IPS-18c (cell line): ENCODE measurements around the gene IFITM5.
"Not testable (repeated sequence)": the region's sequence is repeated elsewhere in the genome, so short reads cannot be mapped to it uniquely, and the experiment has no call there.

Experiments used
- H3K4me3 ChIP-seq: 2 replicates; pipeline ENCODE4 v1.7.0; 2013; ENCODE audit warnings: low read depth, mild to moderate bottlenecking, low read length, moderate library complexity; ENCODE audit not compliant: insufficient read depth
- H3K9me3 ChIP-seq: one replicate; pipeline ENCODE4 v1.6.1; 2013; ENCODE audit warnings: mild to moderate bottlenecking, low read length, moderate library complexity; ENCODE audit not compliant: control insufficient read depth, insufficient read depth

Gene IFITM5

DNA sequence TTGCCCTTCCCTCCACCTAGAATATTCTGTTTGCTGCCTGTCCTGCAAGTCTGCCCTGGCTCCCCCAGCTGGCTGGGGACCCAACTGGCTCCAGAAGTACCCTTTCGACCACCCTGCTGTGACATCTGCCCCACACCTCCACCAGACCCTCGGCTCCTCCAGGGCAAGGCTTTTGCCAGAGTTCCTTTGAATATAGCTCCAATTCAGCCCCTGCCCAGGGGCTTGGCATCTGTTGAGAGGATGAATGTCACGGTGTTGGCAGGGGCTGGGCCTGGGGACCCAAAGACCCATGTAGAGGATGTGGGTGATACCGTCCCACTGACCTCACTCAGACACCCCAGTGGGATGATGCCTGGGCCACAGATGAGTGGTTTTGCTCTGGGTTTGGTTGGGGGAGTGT is 17.2 kb downstream of the IFITM5 start:
- Histone ChIP-seq H3K9me3 (no peaks in the 10 kb centered on the region), H3K4me3 (no peak overlapping the region)

DNA sequence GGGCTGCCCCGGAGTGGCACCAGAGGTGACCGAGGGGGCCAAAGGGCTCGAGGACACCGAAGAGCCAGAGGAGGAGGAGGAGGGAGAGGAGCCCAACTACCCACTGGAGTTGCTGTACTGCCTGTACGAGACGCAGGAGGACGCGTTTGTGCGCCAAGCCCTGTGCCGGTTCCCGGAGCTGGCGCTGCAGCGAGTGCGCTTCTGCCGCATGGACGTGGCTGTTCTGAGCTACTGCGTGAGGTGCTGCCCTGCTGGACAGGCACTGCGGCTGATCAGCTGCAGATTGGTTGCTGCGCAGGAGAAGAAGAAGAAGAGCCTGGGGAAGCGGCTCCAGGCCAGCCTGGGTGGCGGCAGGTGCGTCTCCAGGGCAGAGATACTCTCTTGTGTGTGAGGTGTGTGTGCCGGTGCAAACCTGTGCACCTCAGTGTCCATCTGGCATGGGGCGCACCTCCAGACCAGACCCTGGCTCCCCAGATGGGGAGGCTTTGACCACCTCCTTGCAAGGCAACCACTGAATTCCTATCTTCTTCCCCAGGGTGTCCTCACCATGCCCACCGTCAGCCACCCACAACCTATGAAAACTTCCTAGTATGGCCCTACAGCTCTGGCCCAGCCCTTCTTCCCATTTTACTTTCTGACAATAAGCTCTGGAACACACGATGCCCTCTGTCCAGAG is 17.7 kb downstream of the IFITM5 start:
- no peaks in the 10 kb centered on the region for H3K9me3 ChIP-seq
- H3K4me3 ChIP-seq, result no peak overlapping the region

DNA sequence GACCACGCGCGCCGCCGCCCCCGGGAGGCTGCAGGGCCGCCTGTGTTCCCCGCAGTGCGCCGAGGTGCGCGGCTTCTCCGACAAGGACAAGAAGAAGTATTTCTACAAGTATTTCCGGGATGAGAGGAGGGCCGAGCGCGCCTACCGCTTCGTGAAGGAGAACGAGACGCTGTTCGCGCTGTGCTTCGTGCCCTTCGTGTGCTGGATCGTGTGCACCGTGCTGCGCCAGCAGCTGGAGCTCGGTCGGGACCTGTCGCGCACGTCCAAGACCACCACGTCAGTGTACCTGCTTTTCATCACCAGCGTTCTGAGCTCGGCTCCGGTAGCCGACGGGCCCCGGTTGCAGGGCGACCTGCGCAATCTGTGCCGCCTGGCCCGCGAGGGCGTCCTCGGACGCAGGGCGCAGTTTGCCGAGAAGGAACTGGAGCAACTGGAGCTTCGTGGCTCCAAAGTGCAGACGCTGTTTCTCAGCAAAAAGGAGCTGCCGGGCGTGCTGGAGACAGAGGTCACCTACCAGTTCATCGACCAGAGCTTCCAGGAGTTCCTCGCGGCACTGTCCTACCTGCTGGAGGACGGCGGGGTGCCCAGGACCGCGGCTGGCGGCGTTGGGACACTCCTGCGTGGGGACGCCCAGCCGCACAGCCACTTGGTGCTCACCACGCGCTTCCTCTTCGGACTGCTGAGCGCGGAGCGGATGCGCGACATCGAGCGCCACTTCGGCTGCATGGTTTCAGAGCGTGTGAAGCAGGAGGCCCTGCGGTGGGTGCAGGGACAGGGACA is 18.4 kb downstream of the IFITM5 start:
- H3K4me3 ChIP-seq, result no peak overlapping the region
- H3K9me3 ChIP-seq, result no peaks in the 10 kb centered on the region

DNA sequence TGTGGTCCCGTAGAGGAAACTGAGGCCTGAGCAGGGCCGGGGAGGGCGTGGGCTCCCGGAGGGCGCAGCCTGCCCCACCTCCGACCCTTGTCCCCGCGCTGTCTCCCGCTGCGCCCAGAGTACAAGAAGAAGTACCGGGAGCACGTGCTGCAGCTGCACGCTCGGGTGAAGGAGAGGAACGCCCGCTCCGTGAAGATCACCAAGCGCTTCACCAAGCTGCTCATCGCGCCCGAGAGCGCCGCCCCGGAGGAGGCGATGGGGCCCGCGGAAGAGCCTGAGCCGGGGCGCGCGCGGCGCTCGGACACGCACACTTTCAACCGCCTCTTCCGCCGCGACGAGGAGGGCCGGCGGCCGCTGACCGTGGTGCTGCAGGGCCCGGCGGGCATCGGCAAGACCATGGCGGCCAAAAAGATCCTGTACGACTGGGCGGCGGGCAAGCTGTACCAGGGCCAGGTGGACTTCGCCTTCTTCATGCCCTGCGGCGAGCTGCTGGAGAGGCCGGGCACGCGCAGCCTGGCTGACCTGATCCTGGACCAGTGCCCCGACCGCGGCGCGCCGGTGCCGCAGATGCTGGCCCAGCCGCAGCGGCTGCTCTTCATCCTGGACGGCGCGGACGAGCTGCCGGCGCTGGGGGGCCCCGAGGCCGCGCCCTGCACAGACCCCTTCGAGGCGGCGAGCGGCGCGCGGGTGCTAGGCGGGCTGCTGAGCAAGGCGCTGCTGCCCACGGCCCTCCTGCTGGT is 19.2 kb downstream of the IFITM5 start:
- H3K9me3 ChIP-seq, result no peaks in the 10 kb centered on the region

DNA sequence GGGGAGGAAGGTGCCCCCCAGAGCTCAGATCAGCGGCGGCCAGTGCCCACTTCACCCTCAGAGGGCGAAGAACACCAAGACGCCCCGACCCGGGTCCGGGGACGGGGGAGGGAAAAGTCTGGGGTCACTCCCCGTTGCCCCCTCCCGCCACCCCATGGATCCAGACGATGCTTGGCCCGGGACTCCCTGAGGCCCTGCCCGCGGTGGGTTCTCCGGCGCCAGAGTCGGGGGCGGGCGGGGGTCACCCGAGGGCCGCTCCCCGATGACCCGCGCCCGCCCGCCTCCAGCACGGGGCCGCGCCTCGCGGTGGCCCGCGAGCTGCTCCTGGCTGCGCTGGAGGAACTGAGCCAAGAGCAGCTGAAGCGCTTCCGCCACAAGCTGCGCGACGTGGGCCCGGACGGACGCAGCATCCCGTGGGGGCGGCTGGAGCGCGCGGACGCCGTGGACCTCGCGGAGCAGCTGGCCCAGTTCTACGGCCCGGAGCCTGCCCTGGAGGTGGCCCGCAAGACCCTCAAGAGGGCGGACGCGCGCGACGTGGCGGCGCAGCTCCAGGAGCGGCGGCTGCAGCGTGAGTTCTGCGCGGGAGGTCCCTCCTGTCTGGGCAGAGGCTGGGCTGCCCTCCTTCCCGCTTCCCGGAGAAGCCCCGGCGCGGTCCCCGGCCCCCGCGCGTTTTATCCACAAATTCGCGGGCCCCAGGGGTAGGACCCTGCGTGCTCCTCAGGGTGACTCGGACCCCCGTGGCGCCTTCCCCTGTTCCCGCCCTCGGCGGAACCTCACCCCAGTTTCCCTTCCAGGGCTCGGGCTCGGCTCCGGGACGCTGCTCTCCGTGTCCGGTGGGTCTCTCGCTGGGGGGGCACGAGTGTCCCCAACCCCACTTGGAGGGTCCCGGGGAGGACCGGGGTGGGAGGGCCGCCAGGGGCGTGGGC is 20.0 kb downstream of the IFITM5 start:
- H3K4me3 ChIP-seq, result no peak overlapping the region
- no peaks in the 10 kb centered on the region for H3K9me3 ChIP-seq

More for the DNA sequence above, 19.2 kb downstream of the IFITM5 start:
- H3K4me3 ChIP-seq, result peak overlapping the region; percentile 28; the same call in 1 of the 2 replicates

DNA sequence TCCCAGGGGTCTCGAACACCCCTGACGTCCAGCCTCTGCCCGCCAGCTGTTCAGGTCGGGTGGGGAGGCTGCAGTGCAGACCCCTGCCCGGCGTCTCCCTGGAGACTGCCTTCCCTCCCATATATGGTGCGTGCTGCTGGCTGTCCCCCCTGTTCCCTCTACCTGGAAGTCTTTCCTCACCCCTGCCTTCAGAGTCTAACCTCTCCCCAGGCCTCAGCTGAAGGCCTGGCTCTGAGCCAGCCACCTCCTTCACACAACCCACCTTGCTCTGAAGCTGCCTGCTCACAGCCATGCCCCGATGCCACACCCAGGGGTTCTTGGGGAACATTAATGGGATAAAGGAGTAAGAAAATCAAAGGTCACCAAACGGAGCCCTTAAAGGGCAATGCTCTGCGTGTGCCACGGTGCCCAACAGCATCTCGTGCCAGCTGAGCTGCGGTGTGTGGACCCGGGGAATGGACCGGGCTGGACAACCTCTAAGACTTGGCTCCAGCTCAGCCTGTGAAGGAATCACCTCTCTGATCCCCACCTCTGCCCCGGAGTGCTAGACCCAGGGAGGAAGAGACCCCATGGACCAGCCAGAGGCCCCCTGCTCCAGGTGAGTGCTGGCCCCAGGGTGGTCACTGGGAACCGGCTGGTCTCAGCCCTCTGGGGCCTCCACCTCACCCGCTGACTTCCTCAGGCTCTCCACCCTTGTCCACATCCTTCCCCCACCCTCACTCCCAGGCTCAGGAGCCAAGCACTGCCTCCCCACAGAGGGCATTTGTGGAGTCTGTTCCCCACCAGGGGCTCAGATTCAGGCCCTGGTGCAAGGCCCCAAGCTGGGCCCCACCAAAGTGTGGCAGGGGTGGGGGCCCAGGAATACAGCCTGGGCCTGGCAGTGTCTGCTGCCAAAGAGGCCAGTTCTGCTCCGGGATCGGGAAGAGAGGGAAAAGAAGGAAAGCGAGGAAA is 21.1 kb downstream of the IFITM5 start, which contains the start of gene NLRP6:
Gene NLRP6, plus strand, starts transcription at position 407 of the 951 bp plus-strand sequence. Its CDS starts 163 bp downstream, at position 570.
- no peaks in the 10 kb centered on the region for H3K9me3 ChIP-seq
- no peak within 1 kb of the TSS for H3K4me3 ChIP-seq

DNA sequence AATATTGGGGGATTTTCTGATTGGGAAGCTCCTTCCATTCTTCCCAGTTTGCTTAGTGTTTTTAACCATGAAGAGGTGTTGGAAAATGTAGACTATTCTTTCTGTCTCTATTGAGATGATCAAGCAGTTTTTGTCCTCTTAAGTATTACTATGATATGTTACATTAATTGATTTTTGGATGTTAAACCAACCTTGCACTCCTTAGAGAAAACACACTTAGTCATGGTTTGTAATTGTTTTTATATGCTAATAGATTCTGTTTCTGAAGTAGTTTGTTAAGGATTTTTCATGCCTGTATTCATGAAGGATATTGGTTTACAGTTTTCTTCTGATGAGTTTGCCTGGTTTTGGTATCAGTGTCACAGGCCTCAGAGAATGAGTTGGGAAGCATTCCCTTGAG is 23.1 kb downstream of the IFITM5 start:
- no peaks in the 10 kb centered on the region for H3K9me3 ChIP-seq
- no peak overlapping the region for H3K4me3 ChIP-seq

DNA sequence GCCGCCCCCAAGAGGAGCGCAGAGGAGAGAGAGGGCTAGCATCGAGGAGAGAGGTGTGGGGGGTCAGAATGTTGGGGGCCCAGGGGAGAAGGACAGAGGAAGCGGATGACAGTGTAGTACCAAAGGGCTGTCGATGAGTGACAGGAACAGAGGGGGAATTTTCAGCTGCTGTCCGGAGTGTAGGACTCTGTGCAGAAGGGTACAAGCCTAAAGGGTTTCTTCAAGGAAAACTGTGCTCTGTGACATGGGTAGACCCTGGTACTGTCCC is 26.5 kb downstream of the IFITM5 start:
- no peaks in the 10 kb centered on the region for H3K9me3 ChIP-seq

DNA sequence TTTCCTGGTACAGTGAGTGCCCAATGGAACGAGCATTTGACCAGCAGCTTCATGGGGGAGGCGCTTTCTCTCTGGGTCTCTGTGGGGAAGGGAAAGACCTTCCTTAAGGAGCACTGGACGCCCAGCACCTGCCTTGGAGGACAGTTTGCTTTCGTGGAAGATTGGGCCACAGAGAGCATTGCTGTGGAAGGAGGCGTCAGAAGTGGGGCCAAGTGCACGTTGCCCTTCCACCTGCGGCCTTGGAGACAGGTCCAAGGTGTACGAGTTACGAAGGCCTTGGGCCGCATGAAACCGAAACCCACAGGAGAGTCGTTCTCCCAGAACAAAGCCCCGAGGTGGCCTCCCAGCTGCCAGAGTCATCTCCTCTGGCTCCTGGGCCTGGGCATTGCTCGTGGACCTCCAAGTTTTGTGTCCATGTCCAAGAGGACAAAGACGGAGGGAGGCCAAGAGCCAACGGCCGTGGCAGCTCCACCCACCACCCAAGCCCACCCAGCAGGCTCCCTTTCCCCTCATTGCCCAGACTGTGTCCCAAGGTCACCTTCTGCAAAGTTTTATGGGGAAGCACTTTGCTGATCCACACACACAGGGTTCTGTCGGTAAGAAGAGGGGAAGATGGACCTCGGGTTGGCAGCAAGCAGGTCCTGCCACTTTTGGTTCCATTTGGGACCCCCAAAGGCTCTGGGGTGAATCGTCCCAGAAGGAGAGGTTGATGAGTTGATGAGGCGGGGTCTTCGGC is 27.0 kb downstream of the IFITM5 start:
- Histone ChIP-seq H3K4me3 (no peak overlapping the region), H3K9me3 (no peaks in the 10 kb centered on the region)

More for the DNA sequence above, 26.5 kb downstream of the IFITM5 start:
- no peak overlapping the region for H3K4me3 ChIP-seq

DNA sequence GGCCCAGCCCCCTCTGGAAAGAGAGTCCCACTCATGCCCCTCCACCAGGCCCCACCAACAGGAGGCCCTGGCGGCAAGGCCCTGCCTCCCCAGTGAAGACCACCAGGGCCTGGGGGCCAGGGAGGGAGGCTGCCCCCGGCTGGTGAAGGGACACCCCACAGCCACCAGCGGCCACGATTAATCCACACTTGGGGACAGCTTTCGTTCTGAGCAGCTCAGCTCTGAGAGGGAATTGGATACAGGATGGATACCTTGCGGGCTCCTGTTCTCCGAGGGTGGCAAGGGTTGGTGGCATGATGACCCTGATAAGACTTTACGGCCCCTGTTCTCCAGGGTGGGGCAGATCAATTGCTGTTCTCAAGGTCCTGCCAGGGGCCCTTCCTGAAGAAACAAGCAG is 28.0 kb downstream of the IFITM5 start:
- no peak overlapping the region for H3K4me3 ChIP-seq

DNA sequence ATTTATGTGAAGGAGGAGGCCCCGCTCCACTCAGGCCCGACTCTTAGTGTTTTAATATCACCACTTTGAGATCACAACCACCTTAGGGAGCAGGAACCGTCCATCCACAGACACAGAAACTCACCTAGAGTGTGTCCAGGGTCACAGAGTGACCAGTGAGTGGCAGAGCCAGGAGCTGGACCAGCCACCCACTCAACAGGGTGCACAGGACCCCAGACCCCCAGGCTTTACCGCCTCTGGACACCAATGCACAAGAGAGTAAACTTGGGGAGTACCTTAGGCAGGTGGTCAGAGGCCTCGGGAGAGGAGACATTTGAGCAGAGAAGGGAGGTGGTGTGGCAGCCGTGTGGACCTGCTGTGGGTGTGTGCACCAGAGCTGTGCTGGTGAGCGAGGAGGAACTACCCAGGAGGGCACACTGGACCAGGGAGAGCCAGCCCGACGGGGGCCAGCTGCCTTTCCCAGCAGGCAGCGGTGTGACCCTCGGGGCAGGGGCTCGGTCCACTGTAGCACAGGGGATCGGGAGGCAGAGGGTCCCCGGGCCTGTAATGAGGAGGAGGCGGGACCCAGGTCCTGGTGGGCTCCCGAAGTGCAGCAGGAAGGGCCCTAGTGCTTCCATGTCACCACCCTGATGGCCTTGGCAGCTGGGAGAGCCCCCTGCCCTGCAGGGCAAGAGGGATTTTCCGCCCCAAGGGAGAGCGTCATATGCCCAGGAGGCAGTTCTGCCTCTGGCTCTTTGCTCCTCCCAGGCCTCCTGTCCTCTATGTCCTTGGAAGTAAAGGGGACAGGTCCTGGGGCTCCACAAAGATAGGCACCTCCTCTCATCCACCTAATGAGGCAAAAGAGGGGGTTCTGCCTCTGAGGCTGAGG is 28.6 kb downstream of the IFITM5 start:
- H3K4me3 ChIP-seq, result no peak overlapping the region

More for the DNA sequence above, 28.0 kb downstream of the IFITM5 start:
- H3K9me3 ChIP-seq, result no peaks in the 10 kb centered on the region

DNA sequence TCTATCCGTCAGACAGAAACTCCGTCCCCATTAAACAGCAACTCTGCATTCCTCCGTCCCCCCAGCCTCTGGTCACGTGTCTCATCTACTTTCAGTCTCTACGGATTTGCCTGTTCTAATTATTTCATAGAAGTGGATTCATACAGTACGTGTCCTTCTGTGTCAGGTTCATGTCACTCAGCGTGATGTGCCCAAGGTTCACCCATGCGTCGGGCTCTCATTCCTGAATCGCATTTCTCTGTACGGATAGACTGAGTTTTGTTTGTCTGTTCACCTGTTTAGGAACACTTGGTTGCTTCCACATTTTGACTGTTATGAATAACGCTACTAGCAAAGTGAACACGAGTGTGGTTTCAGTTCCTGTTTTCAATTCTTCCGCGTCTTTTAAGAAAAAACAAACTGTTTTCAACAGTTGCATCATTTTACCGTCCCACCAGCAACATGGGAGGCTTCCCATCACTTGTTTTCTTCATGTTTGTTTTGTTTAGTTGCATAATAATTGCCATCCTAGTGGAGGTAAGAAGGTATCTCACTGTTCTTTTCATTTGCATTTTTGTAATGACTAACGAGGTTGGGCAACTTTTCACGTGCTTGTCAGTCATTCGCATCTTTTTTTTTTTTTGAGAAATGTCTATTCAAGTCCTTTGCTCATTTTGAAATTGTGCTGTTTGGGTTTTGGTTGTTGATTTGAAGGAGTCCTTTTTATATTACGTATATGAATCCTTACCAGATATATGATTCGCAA is 30.0 kb downstream of the IFITM5 start:
- Histone ChIP-seq H3K9me3 (no peaks in the 10 kb centered on the region), H3K4me3 (no peak overlapping the region; the same call in 1 of the 2 replicates)

More for the DNA sequence above, 28.6 kb downstream of the IFITM5 start:
- H3K9me3 ChIP-seq, result no peaks in the 10 kb centered on the region

DNA sequence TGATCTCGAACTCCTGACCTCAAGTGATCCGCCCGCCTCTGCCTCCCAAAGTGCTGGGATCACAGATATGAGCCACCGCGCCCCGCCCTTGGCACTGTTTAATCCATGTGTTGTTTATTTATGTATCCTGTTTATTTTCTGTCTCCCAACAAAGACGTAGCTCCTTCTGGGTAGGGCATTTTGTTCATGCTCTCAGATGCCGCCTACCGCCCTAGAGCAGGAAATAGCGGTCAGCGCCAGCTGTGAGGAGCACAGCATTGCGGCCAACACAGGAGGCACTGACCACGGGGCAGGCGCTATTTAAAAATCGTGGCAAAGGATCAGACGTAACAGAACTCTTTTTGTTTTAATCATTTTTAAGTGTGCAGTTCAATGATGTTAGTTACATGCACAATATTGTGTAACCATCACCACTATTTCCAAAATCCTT is 30.6 kb downstream of the IFITM5 start:
- H3K4me3 ChIP-seq, H3K9me3 ChIP-seq: not testable (repeated sequence)

DNA sequence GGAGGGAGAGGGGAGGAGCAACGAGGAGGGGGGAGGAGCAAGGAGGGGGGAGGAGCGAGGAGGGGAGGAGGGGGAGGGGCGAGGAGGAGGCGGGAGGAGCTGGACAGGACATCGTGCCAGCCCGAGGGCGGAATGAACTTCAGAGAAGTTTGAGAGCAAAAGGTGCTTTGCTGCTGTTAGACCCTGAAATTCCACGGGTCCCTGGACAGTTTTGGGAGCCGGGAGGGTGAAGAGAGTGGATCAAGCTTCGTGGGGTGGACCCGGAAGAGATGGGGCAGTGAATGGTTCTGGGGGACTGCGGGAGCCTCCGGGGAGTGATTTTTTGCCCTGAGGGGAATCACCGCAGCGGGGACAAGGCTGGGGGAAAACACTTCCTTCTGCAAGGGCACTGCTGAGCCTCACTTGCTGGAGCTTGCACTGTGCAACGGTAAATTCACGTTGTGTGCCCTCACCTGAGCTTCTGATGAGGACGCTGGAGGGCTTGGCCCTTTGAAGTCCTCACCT is 31.8 kb downstream of the IFITM5 start:
- peak overlapping the region; percentile 24; the same call in 1 of the 2 replicates for H3K4me3 ChIP-seq
- H3K9me3 ChIP-seq, result no peaks in the 10 kb centered on the region
